Heart right ventricle (tissue), 16 donors: ENCODE measurements around the gene TRAPPC14. TPM values are rescaled to one million over a fixed set of nuclear protein-coding genes. Genes with fewer than 3 reads are reported as not detected.

Experiments used
- ATAC-seq, 8 donors: fragments of 200-7000 bp; cut with Tn5 transposase; one replicate each; pipeline ENCODE4 v1.9.1; 2020; ENCODE audit warnings: mild to moderate bottlenecking in 8 of 8, moderate library complexity in 8 of 8, moderate number of reproducible peaks in 1 of 8
- DNase-seq, 2 donors: peaks; one replicate each; pipeline ENCODE4 v3.0.0-alpha.2; 2020
- H3K27ac ChIP-seq, 10 donors: fragments of 200-600 bp; sonication (generic) in 2 of 10; one replicate each; pipeline versions ENCODE4 v1.5.0 to v1.8.0; 2020 to 2022; ENCODE audit warnings: mild to moderate bottlenecking in 3 of 10
- H3K27me3 ChIP-seq, 7 donors: fragments of 200-600 bp; one replicate each; pipeline ENCODE4 v1.8.0; 2021 to 2022; ENCODE audit warnings: mild to moderate bottlenecking in 2 of 7
- H3K36me3 ChIP-seq, 9 donors: fragments of 200-600 bp; sonication (generic) in 1 of 9; one replicate each; pipeline versions ENCODE4 v1.5.0 to v1.8.0; 2020 to 2022; ENCODE audit warnings: mild to moderate bottlenecking in 2 of 9
- H3K4me1 ChIP-seq, 9 donors: fragments of 200-600 bp; sonication (generic) in 1 of 9; one replicate each; pipeline versions ENCODE4 v1.5.0 to v1.8.0; 2020 to 2022; ENCODE audit warnings: mild to moderate bottlenecking in 4 of 9
- H3K4me3 ChIP-seq, 10 donors: fragments of 200-600 bp; sonication (generic) in 2 of 10; one replicate each; pipeline versions ENCODE4 v1.5.0 to v1.8.0; 2020 to 2022; ENCODE audit warnings: mild to moderate bottlenecking in 7 of 10, moderate library complexity in 2 of 10
- H3K9me3 ChIP-seq, 11 donors: fragments of 200-600 bp in 10 of 11; sonication (generic) in 2 of 11; one replicate each; pipeline versions ENCODE4 v1.5.0 to v1.8.0; 2013 to 2022; ENCODE audit warnings: mild to moderate bottlenecking in 2 of 11, control low read depth in 1 of 11, moderate library complexity in 1 of 11
- WGBS, 2 donors: extraction: QIAGEN DNeasy Blood & Tissue Kit; methylation state at CpG; one replicate each; pipeline ENCODE4 v1.1.7; 2013; ENCODE audit warnings: inconsistent platforms in 1 of 2; 5-methylcytosine and 5-hydroxymethylcytosine counted together
- intact Hi-C, 10 donors: fragments of 100-400 bp; cut with DNase I; formaldehyde crosslinking; loops; one replicate each; pipeline versions ENCODE4 v1.11.1 to v1.14.2; 2022
- polyA plus RNA-seq, 2 donors: library from polyadenylated mRNA; stranded (reverse); fragments of 200-250 nt; gene quantifications; one replicate each; pipeline ENCODE4 v1.2.3, GENCODE V29; 2013
- total RNA-seq, 10 donors: library from RNA; stranded (reverse); fragmentation: NEBNext Ultra II Directional in 3 of 10; extraction: Animal tissue kit (Norgen Biotek cat#: 25700) in 3 of 10; gene quantifications; one replicate each; pipeline versions ENCODE4 v1.2.1 to v1.2.4, GENCODE V29; 2021 to 2023
- TF ChIP-seq, protein P1 (sequence below), 9 donors: fragments of 200-600 bp; sonication (generic) in 2 of 9; IDR thresholded peaks; one replicate each; pipeline versions ENCODE4 v1.5.0 to v1.8.0; 2021 to 2022; ENCODE audit warnings: antibody characterized with exemption in 9 of 9, mild to moderate bottlenecking in 5 of 9, moderate library complexity in 1 of 9
- donor health status: Arrhythmogenic right ventricular cardiomyopathy.
- donor health status: ischemic (EF 13 %, LVEDD 7.1; RV severe dilation, severe dysfunction).
- donor health status: healthy with polysubstance abuse.
- donor health status: DM: no; HTN: yes; CAD: no.
- donor health status: DM: no; HTN: no; CAD: no.
- donor health status: ischemic (EF 25% LVEDD 6.9; RV normal size, moderate dysfunction).
- donor health status: ischemic (EF 25% LVEDD 5.7; RV mildly dilated, moderate dysfunction).
- donor health status: healthy.
- donor health status: DM: yes; HTN: yes; CAD: no.
- donor health status: Ischemic cardiomyopathy.
- donor health status: ischemic (EF 35%, LVEDD 5.7; RV mildly dilated, moderate dysfunction).
- donor health status: nonischemic (EF 11% LVEDD 7.7; RV severe dilation, severe dysfunction).
- donor health status: DM: yes; HTN: yes; CAD: no.
- donor health status: PGD.
- donor health status: ischemic (EF 29% LVEDD 5.4; RV normal size, mild dysfunction).
- donor health status: nonischemic (EF 23%, LVEDD 6.1; RV moderate dilation, normal function).

TRAPPC14 gene
- total and polyA plus RNA-seq, 12 donors, result 3.9 to 17.5 (median 7.7) TPM

- WGBS, 2 donors, result 94% methylated on average over 18 of the region's 18 CpGs
Measured at GRCh38 chr7:100160067-100160466, 1.5 kb upstream of the TRAPPC14 start.

GRCh38 chr7:100159099-100159623 is 638 bp upstream of the TRAPPC14 start:
- Histone ChIP-seq H3K4me1 (peaks cover 7 to 43% (median 20%) of the 10 kb centered on the region in 9 donors), H3K36me3 (peaks cover 0 to 31% (median 19%) of the 10 kb centered on the region in 9 donors), H3K27ac (peak overlapping the region; percentile 30 to 97 (median 88)), H3K9me3 (no peaks in the 10 kb centered on the region), H3K4me3 (peak overlapping the region in 9 of 10 donors; percentile 75 to 99 (median 90)), H3K27me3 (no peaks in the 10 kb centered on the region)
- 63 to 64% methylated on average over 7 of the region's 7 CpGs for WGBS, 2 donors
- intact Hi-C loops, result loop anchor here in 1 of 10 donors (10.0 kb wide), 1 partner anchor 56 kb away; the partner anchor contains the start of gene PVRIG
- TF ChIP-seq, protein P1, sequence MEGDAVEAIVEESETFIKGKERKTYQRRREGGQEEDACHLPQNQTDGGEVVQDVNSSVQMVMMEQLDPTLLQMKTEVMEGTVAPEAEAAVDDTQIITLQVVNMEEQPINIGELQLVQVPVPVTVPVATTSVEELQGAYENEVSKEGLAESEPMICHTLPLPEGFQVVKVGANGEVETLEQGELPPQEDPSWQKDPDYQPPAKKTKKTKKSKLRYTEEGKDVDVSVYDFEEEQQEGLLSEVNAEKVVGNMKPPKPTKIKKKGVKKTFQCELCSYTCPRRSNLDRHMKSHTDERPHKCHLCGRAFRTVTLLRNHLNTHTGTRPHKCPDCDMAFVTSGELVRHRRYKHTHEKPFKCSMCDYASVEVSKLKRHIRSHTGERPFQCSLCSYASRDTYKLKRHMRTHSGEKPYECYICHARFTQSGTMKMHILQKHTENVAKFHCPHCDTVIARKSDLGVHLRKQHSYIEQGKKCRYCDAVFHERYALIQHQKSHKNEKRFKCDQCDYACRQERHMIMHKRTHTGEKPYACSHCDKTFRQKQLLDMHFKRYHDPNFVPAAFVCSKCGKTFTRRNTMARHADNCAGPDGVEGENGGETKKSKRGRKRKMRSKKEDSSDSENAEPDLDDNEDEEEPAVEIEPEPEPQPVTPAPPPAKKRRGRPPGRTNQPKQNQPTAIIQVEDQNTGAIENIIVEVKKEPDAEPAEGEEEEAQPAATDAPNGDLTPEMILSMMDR (IDR thresholded peaks at IDR 0.05), result no peak
- DNase-seq, result no peak
- no peak for ATAC-seq

More at GRCh38 chr7:100160067-100160466, 1.5 kb upstream of the TRAPPC14 start:
- ATAC-seq, result no peak
- intact Hi-C loops, result no loop called here
- DNase-seq, result no peak
- Histone ChIP-seq H3K9me3 (no peaks in the 10 kb centered on the region), H3K27ac (no peak overlapping the region), H3K36me3 (peaks cover 0 to 22% (median 12%) of the 10 kb centered on the region in 9 donors), H3K4me1 (peaks cover 7 to 35% (median 20%) of the 10 kb centered on the region in 9 donors), H3K27me3 (no peaks in the 10 kb centered on the region), H3K4me3 (no peak overlapping the region)
- TF ChIP-seq, protein P1 (IDR thresholded peaks at IDR 0.05), result no peak

DNA sequence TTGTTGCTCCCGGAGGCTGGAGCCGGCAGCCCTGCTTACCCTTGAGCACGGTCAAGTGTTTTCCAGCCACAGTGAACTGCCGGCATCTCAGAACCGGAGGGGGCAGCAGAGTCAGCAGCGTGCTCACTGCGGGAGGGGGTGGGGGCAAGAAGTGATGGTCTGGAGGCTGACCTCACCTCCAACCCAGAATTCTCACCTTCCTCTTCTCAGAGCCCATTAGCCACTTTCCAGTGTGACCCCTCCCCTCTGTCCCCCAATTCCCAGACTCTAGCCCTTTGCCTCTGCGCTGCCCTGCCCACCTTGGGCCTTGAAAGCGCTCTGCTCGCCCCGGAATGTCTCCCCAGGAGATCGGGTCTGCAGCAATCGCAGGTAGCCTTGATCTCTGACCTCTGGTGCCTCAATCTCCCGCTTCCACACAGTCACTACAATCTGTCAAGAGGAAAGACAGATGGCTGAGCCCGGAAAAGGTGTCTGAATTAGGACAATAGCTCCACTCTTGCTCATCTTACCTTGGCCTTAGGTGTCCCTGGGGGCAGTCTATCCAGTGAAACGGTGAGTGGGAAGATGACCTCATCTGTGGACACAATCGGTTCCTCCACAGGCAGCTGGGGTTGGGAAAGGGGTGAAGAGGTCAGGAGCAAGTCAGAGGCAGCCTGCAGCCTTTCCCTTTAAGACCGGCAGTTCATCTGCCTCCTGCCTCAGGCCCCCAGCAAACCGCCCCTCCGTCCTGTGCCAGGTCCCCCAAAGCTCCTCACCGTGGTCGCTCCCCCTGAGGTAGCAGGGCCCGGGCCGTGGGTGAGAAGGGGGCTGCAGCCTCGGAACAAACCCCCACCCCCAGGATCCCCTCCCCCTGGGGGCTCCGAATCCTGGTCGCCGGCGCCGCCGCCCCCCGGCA is 942 bp downstream of the TRAPPC14 start:
- peak overlapping the region; percentile 75 to 99 (median 89) for H3K4me3 ChIP-seq
- no peaks in the 10 kb centered on the region for H3K27me3 ChIP-seq
- TF ChIP-seq, protein P1 (IDR thresholded peaks at IDR 0.05), result peak in 4 of 9 donors; percentile 16 to 22 (median 18)
- peak overlapping the region; percentile 30 to 97 (median 88) for H3K27ac ChIP-seq
- intact Hi-C loops, result loop anchor here in 1 of 10 donors (10.0 kb wide), 1 partner anchor 57 kb away; the partner anchor contains the start of gene PVRIG
- peak in 6 of 8 donors; percentile 16 to 35 (median 28) for ATAC-seq
- H3K9me3 ChIP-seq, result no peaks in the 10 kb centered on the region
- peak in 1 of 2 donors; percentile 30 for DNase-seq
- 18 to 20% methylated on average over 32 of the region's 32 CpGs for whole genome bisulfite sequencing, 2 donors
- peaks cover 0 to 46% (median 32%) of the 10 kb centered on the region in 9 donors for H3K36me3 ChIP-seq
- H3K4me1 ChIP-seq, result peaks cover 7 to 57% (median 20%) of the 10 kb centered on the region in 9 donors

DNA sequence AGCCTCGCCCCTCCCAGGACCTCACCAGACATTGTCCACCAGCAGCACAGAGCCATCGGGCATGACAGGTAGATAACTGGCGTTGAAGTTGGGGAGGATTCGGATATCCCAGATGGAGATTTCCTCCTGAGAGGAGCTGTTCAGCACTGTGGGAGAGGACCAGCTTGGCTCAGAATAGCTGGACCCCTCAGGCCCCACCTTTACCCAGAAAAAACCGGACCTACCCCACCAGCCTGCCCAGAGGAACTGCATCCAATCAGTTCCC is 1.5 kb downstream of the TRAPPC14 start:
- TF ChIP-seq, protein P1 (IDR thresholded peaks at IDR 0.05), result no peak
- H3K4me3 ChIP-seq, result peak overlapping the region in 4 of 10 donors; percentile 88 to 99 (median 96)
- intact Hi-C loops, result loop anchor here in 1 of 10 donors (10.0 kb wide), 1 partner anchor 58 kb away; the partner anchor contains the start of gene PVRIG
- DNase-seq (no peak), ATAC-seq (no peak)
- no peaks in the 10 kb centered on the region for H3K27me3 ChIP-seq
- peak overlapping the region in 6 of 10 donors; percentile 87 to 97 (median 90) for H3K27ac ChIP-seq
- H3K36me3 ChIP-seq, result peaks cover 0 to 51% (median 32%) of the 10 kb centered on the region in 9 donors
- 71 to 77% methylated on average over 5 of the region's 5 CpGs for WGBS, 2 donors
- H3K9me3 ChIP-seq, result no peaks in the 10 kb centered on the region
- H3K4me1 ChIP-seq, result peaks cover 7 to 63% (median 20%) of the 10 kb centered on the region in 9 donors
